Measurements from ENCODE around the gene SDHAF2. TPM values are rescaled to one million over a fixed set of nuclear protein-coding genes. Genes with fewer than 3 reads are reported as not detected.

The SDHAF2 gene
- total RNA-seq, 1 experiment from 2014 or later, result 52.1 TPM

GRCh38 chr11:61445516-61445915 lies 15.6 kb downstream of the SDHAF2 start:
- peaks cover 7% of the 10 kb centered on the region for H3K36me3 ChIP-seq (ENCODE audit: control insufficient read depth, insufficient read depth, low read length)

GRCh38 chr11:61446211-61446651 lies 16.3 kb downstream of the SDHAF2 start:
- H3K36me3 ChIP-seq (ENCODE audit: control insufficient read depth, insufficient read depth, low read length), result peaks cover 7% of the 10 kb centered on the region
- Mint-ChIP-seq H3K4me1 (ENCODE audit: low read depth, unreplicated experiment) (peaks cover 6% of the 10 kb centered on the region), H3K27ac (ENCODE audit: unreplicated experiment) (no peak overlapping the region), H3K9me3 (ENCODE audit: unreplicated experiment) (no peaks in the 10 kb centered on the region), H3K27me3 (ENCODE audit: insufficient read depth, unreplicated experiment) (no peaks in the 10 kb centered on the region), H3K36me3 (ENCODE audit: insufficient read depth, unreplicated experiment) (peaks cover 72% of the 10 kb centered on the region), H3K4me3 (ENCODE audit: unreplicated experiment) (no peak overlapping the region)
- H3K27me3 ChIP-seq (replicated peaks; ENCODE audit: control insufficient read depth, insufficient read depth, low read length), result no peaks in the 10 kb centered on the region
- intact Hi-C loops (cut with micrococcal nuclease; ENCODE audit: unreplicated experiment), result loop anchor here (1.0 to 5.0 kb wide), 5 partner anchors 31 to 192 kb away; no protein-coding TSS in a partner anchor
- ChIA-PET CTCF (interaction anchor here (0.8 to 2.2 kb wide), 18 partner anchors 10 to 220 kb away, joined by 3 to 18 read pairs (median 5); partner anchors contain the start of genes CPSF7 and SDHAF2), POLR2A (interaction anchor here (1.8 kb wide), 1 partner anchor 17 kb away, joined by 9 read pairs; the partner anchor contains the start of genes CPSF7 and SDHAF2)
- peak; percentile 83 to 88 for DNase-seq
- TF ChIP-seq CTCF (IDR thresholded peaks at IDR 0.05; ENCODE audit: insufficient read depth in 1 of 2, low read depth in 1 of 2, low read length in 1 of 2, severe bottlenecking in 1 of 2, unreplicated experiment in 1 of 2), result peak; percentile 79 to 91
- H3K4me3 ChIP-seq (ENCODE audit: low read depth, low read length), result no peak overlapping the region
- H3K9me3 ChIP-seq, result no peaks in the 10 kb centered on the region
- BruUV-seq (replicated peaks), result no TSS peak
- no peaks in the 10 kb centered on the region for H3K4me1 ChIP-seq

More at GRCh38 chr11:61445516-61445915, 15.6 kb downstream of the SDHAF2 start:
- ChIA-PET CTCF (interaction anchor here (0.8 to 2.2 kb wide), 16 partner anchors 10 to 193 kb away, joined by 3 to 18 read pairs (median 5); partner anchors contain the start of genes CPSF7 and SDHAF2), POLR2A (interaction anchor here (1.8 kb wide), 1 partner anchor 16 kb away, joined by 9 read pairs; the partner anchor contains the start of genes CPSF7 and SDHAF2)
- no peak for DNase-seq
- BruUV-seq (replicated peaks), result no TSS peak
- no peak overlapping the region for H3K4me3 Mint-ChIP-seq (ENCODE audit: unreplicated experiment)
- H3K4me3 ChIP-seq (ENCODE audit: low read depth, low read length), result no peak overlapping the region
- H3K27ac Mint-ChIP-seq (ENCODE audit: unreplicated experiment), result no peak overlapping the region
- H3K27me3 ChIP-seq (replicated peaks; ENCODE audit: control insufficient read depth, insufficient read depth, low read length), result no peaks in the 10 kb centered on the region
- H3K4me1 ChIP-seq, result peaks cover 5% of the 10 kb centered on the region
- no peaks in the 10 kb centered on the region for H3K9me3 ChIP-seq
- H3K36me3 Mint-ChIP-seq (ENCODE audit: insufficient read depth, unreplicated experiment), result peaks cover 76% of the 10 kb centered on the region
- H3K9me3 Mint-ChIP-seq (ENCODE audit: unreplicated experiment), result no peaks in the 10 kb centered on the region
- peaks cover 6% of the 10 kb centered on the region for H3K4me1 Mint-ChIP-seq (ENCODE audit: low read depth, unreplicated experiment)
- no peak for TF ChIP-seq CTCF (IDR thresholded peaks at IDR 0.05; ENCODE audit: insufficient read depth in 1 of 2, low read depth in 1 of 2, low read length in 1 of 2, severe bottlenecking in 1 of 2, unreplicated experiment in 1 of 2)
- intact Hi-C loops (cut with micrococcal nuclease; ENCODE audit: unreplicated experiment), result loop anchor here (5.0 kb wide), 1 partner anchor 142 kb away; no protein-coding TSS in a partner anchor
- H3K27me3 Mint-ChIP-seq (ENCODE audit: insufficient read depth, unreplicated experiment), result no peaks in the 10 kb centered on the region

- no peak for DNase-seq
- no peak overlapping the region for H3K27ac Mint-ChIP-seq (ENCODE audit: unreplicated experiment)
- Histone ChIP-seq H3K27me3 (replicated peaks; ENCODE audit: control insufficient read depth, insufficient read depth, low read length) (no peaks in the 10 kb centered on the region), H3K4me3 (ENCODE audit: low read depth, low read length) (no peak overlapping the region), H3K4me1 (no peaks in the 10 kb centered on the region), H3K9me3 (no peaks in the 10 kb centered on the region), H3K36me3 (ENCODE audit: control insufficient read depth, insufficient read depth, low read length) (peaks cover 7% of the 10 kb centered on the region)
- BruUV-seq (replicated peaks), result no TSS peak
- ChIA-PET POLR2A (no interaction called here), CTCF (interaction anchor here (1.9 kb wide), 1 partner anchor 9 kb away, joined by 5 read pairs; no protein-coding TSS in a partner anchor)
- peaks cover 61% of the 10 kb centered on the region for H3K36me3 Mint-ChIP-seq (ENCODE audit: insufficient read depth, unreplicated experiment)
- TF ChIP-seq CTCF (IDR thresholded peaks at IDR 0.05; ENCODE audit: insufficient read depth in 1 of 2, low read depth in 1 of 2, low read length in 1 of 2, severe bottlenecking in 1 of 2, unreplicated experiment in 1 of 2), result no peak
- no peak overlapping the region for H3K4me3 Mint-ChIP-seq (ENCODE audit: unreplicated experiment)
- no peaks in the 10 kb centered on the region for H3K9me3 Mint-ChIP-seq (ENCODE audit: unreplicated experiment)
- intact Hi-C loops (cut with micrococcal nuclease; ENCODE audit: unreplicated experiment), result loop anchor here (2.0 to 5.0 kb wide), 2 partner anchors 29 to 139 kb away; no protein-coding TSS in a partner anchor
- H3K4me1 Mint-ChIP-seq (ENCODE audit: low read depth, unreplicated experiment), result peaks cover 6% of the 10 kb centered on the region
- no peaks in the 10 kb centered on the region for H3K27me3 Mint-ChIP-seq (ENCODE audit: insufficient read depth, unreplicated experiment)
Observed at GRCh38 chr11:61447601-61448551, 18.0 kb downstream of the SDHAF2 start.
